ENCODE results near the gene RFPL4A.

- TF ChIP-seq POLR2A (IDR thresholded peaks at IDR 0.05) = no peak
- TF ChIP-seq, protein P1, sequence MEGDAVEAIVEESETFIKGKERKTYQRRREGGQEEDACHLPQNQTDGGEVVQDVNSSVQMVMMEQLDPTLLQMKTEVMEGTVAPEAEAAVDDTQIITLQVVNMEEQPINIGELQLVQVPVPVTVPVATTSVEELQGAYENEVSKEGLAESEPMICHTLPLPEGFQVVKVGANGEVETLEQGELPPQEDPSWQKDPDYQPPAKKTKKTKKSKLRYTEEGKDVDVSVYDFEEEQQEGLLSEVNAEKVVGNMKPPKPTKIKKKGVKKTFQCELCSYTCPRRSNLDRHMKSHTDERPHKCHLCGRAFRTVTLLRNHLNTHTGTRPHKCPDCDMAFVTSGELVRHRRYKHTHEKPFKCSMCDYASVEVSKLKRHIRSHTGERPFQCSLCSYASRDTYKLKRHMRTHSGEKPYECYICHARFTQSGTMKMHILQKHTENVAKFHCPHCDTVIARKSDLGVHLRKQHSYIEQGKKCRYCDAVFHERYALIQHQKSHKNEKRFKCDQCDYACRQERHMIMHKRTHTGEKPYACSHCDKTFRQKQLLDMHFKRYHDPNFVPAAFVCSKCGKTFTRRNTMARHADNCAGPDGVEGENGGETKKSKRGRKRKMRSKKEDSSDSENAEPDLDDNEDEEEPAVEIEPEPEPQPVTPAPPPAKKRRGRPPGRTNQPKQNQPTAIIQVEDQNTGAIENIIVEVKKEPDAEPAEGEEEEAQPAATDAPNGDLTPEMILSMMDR (IDR thresholded peaks at IDR 0.05) = no peak
Measured at GRCh38 chr19:55778331-55778730, 19.4 kb downstream of the RFPL4A start.

Data from upper lobe of left lung (tissue), 4 donors.